ELR (cell line): ENCODE measurements around the gene MYO1F.
"Not testable (repeated sequence)": the region's sequence is repeated elsewhere in the genome, so short reads cannot be mapped to it uniquely, and the experiment has no call there.

Source experiments
- DNase-seq: peaks from one replicate; pipeline ENCODE4 v3.0.0-alpha.2; 2015; ENCODE audit warnings: low read depth

Gene MYO1F

DNA sequence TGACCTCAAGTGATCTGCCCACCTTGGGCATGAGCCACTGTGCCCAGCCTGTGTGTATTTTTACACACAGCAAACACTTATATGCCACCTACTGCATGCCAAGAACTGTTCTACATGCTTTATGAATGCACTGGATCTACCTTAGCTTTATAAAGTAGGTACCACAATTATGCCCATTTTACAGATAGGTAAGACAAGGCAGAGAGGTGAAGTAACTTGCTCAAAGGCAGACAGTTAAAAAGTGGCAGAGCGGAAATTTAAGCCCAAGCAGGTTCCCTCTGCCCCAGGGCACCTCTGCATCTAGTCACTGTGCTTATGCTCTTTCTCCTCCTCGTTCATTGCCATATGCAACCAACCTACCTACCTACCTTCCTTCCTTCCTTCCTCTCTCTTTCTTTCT is 22.8 kb upstream of the MYO1F start:
- no peak for DNase-seq

GRCh38 chr19:8596168-8596567 is 18.9 kb upstream of the MYO1F start:
- no peak for DNase-seq

GRCh38 chr19:8595651-8596050 is 18.4 kb upstream of the MYO1F start:
- DNase-seq = no peak

DNA sequence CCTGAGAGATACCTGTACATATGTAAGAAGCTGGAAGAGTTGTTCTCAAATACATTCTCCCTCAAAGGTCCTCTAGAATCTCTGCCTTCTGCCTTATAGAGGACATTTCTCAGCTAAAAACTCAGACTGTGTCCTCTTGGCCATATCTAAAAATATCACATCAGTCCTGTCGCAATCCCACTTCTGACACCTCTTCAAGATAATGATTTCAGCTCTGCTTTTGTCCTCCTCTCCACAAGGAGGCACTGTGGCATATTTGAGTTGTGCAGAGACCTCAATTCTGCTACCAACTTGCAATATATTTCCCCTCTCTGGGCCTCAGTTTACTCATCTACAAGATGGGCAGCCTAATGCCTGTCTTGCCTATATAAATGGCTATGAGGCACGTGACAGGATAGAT is 16.7 kb upstream of the MYO1F start:
- no peak for DNase-seq

DNA sequence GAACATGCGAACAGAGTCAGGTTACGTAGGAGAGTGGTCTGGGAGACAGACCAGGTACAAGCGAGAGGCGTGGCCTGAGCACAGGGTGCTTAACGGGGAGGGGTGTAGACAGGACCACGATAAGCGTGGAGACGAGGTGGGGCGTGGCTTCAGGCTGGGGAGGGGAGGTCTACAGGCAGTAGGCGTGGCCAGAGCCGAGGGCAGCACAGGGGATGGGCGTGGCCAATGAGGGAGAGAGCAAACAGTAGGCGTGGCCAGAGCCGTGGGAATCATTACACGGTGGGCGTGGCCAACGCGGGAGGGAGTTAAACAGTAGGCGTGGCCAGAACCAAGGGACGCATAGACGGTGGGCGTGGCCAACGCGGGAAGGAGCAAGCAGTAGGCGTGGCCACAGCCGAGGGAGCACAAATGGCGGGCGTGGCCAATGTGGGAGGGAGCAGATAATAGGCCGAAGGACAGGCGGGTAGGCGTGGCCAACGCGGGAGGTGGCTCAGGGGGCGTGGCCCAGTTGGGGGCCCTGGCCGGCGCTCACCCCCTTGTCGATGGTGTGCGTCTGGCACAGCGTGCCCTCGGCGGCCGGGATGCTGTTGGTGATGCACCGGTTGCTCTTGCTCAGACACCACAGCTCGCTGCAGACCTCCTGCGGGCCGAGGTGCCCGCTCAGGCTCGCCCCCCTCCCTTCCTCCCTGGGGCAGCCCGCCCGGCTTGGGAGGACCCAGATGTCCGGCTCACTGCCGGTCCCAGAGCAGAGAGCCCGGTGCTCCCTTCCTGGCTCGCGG is 15.2 kb upstream of the MYO1F start:
- DNase-seq = peak; percentile 75

- DNase-seq = no peak
Measured at GRCh38 chr19:8589177-8589714, 12.0 kb upstream of the MYO1F start.

DNA sequence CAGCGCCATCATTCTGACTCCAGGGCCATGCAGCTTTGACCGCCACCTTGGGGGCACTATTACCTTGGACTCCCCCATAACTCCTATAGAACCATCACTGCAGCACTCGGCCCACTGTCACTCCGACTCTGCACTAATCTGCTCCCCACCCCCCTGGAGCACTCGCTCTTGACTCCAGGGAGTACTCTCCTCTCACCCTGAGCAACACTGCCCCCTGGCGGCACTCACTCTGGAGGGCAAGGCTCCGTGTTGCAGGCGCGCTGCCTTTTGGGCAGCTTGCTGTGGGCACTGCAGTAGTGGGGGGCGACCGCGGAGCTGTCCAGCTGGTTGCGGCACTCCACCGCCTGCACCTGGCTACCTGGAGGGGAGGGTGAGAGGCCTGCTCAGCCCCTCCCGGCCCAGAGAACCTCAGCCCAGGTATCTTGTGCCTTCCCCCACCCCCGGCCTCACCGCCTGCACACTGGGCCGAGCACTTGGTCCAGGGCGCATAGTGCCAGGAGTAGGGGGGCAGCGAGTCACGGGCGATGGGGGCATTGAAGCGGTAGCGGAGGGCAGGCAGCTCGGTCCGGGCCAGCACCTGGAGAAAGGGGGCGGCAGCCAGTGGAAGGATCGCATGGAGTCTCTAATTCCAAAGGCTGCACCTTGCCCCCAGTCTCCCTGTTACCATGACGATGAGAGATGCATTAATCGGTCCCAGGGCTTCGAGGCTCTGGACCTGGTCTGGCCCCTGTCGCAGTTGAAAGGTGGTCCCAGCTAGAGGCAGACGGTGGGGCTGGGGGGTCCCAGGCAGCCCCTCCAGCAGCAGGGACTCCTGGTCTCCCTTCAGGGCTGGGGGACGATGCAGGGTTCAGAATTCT is 8.9 kb upstream of the MYO1F start:
- DNase-seq = peak; percentile 64

DNA sequence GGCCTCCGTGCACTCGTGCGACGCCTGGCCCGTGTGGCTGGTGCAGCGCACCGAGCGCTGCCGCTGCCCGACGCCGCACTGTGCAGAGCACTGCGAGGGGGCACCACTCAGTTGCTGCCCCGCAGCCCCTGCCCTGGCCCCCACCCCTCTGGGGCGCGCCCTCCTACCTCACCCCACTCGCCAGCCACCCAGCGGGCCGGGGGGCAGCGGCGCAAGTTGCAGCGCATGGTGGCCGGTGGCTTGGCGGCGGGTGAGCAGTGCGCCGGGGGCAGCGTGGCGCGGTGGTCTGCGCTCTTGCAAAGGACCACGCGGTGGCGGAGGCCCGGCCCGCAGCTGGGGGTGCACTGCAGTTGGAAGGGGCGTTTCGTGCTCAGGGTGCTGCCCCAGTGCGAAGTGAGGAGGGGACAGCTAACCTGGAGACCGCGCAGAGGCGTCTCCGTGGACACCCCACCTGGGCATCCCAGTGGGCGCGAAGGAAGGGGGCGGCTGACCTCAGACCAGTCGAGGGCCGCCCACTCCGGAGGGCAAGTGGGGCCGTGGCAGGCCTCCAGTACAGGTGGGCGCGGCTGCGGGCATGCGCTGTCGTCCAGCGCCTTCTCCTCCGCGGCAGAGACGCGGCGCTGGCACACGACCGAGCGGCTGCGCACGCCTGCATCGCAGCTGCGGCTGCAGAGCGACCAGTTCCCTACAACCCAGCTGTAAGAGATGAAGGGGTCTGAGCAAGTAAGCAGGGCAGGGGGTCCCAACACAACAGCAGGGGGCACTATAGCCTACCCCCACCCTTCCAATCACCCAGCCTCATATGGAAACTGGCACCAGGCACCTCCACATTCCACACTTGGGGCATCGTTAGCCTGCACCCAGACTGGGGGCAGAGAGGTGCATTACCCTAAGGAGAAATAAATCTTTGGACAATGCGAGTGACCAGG is 8.0 kb upstream of the MYO1F start:
- no peak for DNase-seq

- DNase-seq = peak; percentile 79
Measured at GRCh38 chr19:8580710-8581281, 3.6 kb upstream of the MYO1F start.

GRCh38 chr19:8578642-8579265 is 1.5 kb upstream of the MYO1F start:
- DNase-seq = peak; percentile 77

DNA sequence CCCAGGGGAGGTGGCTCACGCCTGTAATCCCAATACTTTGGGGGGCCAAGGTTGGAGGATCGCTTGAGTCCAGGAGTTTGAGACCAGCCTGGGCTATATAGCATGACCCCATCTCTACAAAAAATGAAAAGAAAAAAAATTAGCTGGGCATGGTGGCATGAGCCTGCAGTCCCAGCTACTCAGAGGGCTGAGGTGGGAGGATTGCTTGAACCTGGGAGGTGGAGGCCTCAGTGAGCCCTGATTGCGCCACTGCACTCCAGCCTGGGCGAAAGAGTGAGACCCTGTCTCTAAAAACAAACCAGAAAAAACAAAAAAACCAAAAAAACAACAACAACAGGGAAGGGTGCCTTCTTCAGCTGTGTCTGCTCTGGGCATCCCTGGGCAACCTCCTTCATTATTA is 499 bp upstream of the MYO1F start:
- DNase-seq = no peak

DNA sequence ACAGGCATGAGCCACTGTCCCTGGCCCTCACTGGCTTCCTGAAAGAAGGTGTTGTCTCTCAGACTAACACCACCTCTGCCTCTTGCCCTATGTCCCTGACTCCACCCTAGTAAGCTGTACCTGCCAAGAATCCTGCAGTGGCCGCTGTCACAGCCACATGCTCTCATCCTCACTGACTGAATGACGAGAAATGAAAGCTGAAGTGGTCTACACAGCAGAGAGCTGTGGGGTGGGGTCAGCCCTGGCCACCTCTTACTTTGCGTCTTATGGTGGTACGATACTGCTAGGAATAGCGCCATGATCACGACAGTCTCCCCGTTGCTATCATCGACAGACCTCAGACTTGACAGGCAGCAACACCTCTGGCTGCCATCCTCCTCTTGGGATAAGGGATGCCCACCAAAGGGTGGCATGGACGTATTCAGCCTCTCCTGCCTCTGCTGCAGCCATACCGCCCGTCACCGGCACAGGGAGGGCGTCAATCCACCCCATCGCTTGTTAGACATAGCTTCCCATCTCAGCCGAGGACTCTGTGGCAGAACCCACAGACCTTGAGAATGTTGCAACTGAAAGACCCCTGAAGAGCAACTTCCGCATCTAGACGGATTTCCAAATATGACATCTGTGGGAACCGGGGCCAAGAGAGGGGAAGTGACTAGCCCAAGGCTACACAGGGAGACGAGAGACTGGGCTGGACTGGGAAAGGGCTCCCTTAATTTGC is 809 bp downstream of the MYO1F start:
- DNase-seq = no peak

DNA sequence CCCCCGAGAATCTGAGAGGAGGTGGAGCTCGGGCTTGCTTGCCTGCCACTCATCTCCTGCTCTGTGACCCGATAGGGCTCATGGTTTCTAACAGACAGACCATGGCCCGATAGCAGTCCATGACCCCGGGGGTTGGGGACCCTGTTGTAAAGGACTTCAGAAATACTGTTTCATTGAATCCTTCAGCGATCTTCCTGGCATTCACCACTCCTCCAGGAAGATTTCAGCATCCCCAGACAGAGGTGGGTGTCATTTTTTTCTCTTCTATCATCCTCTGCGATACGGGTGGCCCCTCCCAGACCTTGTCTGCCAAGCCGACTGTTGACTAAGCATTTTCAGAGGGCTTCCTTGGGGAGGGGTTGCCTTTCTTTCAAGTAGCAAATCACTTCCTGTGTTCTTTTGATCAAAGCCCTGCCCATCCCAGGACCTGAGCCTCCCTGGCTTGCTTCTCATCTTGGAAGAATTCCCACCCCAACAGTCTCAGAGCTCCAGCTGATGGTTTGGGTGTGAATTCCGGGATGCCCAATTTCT is 1.7 kb downstream of the MYO1F start:
- DNase-seq = peak; percentile 35

DNA sequence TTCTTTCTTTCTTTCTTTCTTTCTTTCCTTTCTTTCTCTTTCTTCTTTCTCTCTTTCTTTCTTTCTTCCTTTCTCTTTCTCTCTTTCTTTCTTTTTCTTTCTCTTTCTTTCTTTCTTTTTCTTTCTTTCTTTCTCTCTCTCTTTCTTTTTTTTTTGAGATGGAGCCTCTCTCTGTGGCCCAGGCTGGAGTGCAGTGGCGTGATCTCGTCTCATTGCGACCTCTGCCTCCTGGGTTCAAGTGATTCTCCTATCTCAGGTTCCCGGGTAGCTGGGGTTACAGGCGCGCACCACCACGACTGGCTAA is 2.7 kb downstream of the MYO1F start:
- DNase-seq = not testable (repeated sequence)

- DNase-seq = no peak
Measured at GRCh38 chr19:8573316-8573715, 3.9 kb downstream of the MYO1F start.

GRCh38 chr19:8571006-8571411 is 6.2 kb downstream of the MYO1F start:
- peak; percentile 91 for DNase-seq

- peak; percentile 96 for DNase-seq
Measured at GRCh38 chr19:8569066-8569771, 8.0 kb downstream of the MYO1F start.

GRCh38 chr19:8567522-8568172 is 9.6 kb downstream of the MYO1F start:
- DNase-seq = no peak

DNA sequence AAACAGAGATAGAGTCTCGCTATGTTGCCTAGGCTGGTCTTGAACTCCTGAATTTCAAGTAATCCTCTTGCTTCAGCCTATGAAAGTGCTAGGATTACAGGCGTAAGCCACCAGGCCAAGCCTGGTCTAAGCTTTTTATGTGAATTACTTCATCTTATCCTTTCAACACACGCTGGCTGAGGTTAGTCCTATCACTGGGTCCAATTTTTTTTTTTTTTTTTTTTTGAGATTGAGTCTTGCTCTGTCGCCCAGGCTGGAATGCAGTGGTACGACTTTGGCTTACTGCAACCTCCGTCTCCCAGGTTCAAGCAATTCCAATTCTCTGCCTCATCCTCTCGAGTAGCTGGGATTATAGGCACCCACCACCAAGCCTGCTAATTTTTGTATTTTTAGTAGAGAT is 10.4 kb downstream of the MYO1F start:
- no peak for DNase-seq
